HG03342 (cell line): ENCODE measurements around the gene IQCE.

Experiments
- ATAC-seq: cut with Tn5 transposase; IDR thresholded peaks from one replicate; pipeline ENCODE4 v1.9.1; 2021; ENCODE audit warnings: mild to moderate bottlenecking, moderate library complexity; ENCODE audit not compliant: unreplicated experiment

The IQCE gene

DNA sequence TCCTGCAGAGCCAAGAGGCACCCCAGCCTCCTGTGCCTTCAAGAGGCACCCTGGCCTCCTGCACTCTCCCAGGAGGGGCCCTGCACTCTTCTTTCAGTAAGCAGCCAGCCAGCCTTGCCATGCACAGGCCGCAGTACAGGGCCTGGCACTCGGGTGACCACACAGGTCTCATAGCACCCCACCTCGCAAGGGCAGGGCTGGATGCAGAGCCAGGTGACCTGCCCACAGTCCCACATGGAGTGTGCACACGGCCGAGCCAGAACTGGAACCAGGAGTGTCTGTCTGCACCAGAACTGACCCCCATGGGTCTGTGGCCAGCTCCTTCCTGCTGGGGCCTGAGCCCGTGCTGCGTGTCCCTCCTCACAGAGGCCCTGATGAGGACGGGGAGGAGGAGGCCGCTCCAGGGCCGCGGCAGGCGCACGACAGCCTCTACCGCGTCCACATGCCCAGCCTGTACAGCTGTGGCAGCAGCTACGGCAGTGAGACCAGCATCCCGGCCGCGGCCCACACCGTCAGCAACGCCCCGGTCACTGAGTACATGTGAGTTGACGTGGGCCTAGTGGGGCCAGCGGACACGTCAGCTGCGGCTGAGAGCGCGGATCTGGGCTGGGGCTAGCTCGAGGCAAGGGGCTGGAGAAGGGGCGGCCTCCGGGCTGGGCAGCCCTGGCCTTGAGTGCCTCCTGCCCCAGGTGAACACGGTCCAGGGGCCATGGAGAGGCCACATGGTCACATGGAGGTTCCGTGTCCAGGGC is 99.3 kb downstream of the IQCE start:
- ATAC-seq: no peak

- no peak for ATAC-seq
Measured at GRCh38 chr7:2658941-2659340, 100.2 kb downstream of the IQCE start.

- ATAC-seq: no peak
Measured at GRCh38 chr7:2659556-2660358, 101.0 kb downstream of the IQCE start.

- no peak for ATAC-seq
Measured at GRCh38 chr7:2660359-2661095, 101.7 kb downstream of the IQCE start.

DNA sequence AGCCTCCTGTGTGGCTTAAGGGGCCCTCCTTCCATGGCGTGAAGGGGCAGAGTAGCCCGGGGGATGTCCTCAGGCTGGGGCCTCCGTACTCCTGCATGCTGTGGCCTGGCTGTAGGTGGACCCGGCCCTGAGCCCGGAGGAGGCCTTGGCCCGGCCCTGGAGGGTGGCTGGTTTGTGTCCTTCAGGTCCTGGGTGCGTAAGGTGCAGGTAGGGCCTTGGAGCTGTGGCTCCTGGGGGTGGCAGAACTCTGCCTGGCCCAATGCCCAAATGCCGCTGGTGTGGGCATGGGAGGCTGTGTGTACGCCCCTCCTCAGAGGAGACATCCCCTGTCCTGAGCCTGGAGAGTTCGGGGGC is 102.3 kb downstream of the IQCE start:
- ATAC-seq: no peak

GRCh38 chr7:2661602-2662272 is 103.0 kb downstream of the IQCE start:
- no peak for ATAC-seq

DNA sequence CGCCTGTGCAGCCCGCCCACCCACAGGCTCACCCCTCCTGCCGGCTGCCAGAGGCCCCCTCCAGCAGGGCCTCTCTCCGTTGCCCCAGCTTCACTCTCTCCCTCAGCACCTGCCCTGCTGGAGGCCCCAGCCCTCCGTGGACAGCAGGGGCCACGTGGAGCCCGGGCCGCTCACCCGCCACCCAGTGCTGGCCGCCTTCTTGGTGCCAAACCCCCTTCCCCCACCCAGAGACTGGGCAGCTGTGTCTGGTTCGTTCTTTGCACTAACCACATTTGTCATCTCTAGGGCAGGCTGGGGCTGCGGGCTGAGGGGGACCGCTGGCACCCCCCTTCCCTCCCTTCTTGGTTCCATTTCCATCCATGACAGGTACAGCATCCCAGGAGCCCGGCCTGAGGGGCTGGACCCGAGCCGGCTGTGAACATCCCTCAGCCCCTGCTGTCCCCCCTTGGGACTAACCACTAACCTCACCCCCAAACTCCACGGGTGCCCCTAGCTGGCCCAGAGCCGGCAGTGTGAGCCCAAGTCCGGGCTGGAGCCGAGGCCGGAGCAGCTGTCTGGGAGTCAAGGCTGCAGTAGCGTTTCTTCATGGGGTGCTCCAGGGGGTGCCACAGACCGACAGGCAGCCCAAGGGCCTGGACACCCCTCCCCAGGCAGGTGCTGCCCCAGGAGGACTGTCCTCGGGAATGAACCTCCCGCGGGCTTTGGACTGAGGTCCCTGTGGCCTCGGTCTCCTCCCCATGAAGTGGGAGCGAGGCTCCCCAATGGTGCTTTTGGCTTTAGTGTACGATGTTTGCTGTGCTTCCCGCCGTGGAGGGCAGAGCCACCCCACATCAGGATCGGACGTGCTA is 103.7 kb downstream of the IQCE start:
- ATAC-seq: no peak

- no peak for ATAC-seq
Measured at GRCh38 chr7:2663121-2663886, 104.5 kb downstream of the IQCE start.

GRCh38 chr7:2663960-2664359 is 105.2 kb downstream of the IQCE start:
- ATAC-seq: no peak
